Activated naive CD8-positive, alpha-beta T cell treated with anti-CD3 and anti-CD28 coated beads, Interleukin-2, amount 50 U/mL, for 24 hours (primary cell): ENCODE results near the gene MCM8.
"Not testable (repeated sequence)": the region's sequence is repeated elsewhere in the genome, so short reads cannot be mapped to it uniquely, and the experiment has no call there.

ENCODE experiments used
- ATAC-seq: fragments of 150-1000 bp; cut with Tn5 transposase; one replicate; pipeline ENCODE4 v1.10.0; 2021
- DNase-seq: peaks from one replicate; pipeline ENCODE4 v3.0.0; 2021
- H3K27ac Mint-ChIP-seq: one replicate; pipeline ENCODE4 v1.8.0; 2021; ENCODE audit warnings: mild to moderate bottlenecking, mixed read lengths
- H3K27me3 Mint-ChIP-seq: one replicate; pipeline ENCODE4 v1.8.0; 2021; ENCODE audit warnings: mixed read lengths
- H3K36me3 Mint-ChIP-seq: one replicate; pipeline ENCODE4 v1.8.0; 2021; ENCODE audit warnings: low read depth, mixed read lengths
- H3K4me1 Mint-ChIP-seq: one replicate; pipeline ENCODE4 v1.8.0; 2021; ENCODE audit warnings: mixed read lengths
- H3K4me3 Mint-ChIP-seq: one replicate; pipeline ENCODE4 v1.8.0; 2021; ENCODE audit warnings: mild to moderate bottlenecking, moderate library complexity, mixed read lengths
- H3K9me3 Mint-ChIP-seq: one replicate; pipeline ENCODE4 v1.8.0; 2021; ENCODE audit warnings: mixed read lengths

The MCM8 gene

DNA sequence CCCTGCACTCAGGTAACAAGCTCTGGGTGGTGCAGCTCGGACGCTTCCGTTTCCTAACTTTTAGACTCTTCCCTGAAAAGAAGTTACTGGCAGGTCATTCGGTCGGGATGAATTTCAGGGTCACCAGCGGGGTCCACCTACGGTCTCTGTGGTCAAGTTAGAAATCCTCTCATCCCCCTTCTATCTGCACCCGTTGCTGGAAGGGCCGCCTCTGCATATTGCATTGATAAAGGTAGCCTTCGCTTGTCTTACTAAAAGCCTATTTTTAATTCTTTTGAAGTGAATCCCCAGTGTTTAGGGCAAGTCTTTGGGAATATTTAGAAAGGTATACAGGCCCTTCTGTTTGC lies 56.1 kb downstream of the MCM8 start:
- Mint-ChIP-seq H3K36me3 (peaks cover 20% of the 10 kb centered on the region), H3K4me3 (peak overlapping the region; percentile 95), H3K9me3 (no peaks in the 10 kb centered on the region), H3K27ac (peak overlapping the region; percentile 90), H3K4me1 (peaks cover 24% of the 10 kb centered on the region), H3K27me3 (no peaks in the 10 kb centered on the region)
- DNase-seq, result no peak
- no peak for ATAC-seq

DNA sequence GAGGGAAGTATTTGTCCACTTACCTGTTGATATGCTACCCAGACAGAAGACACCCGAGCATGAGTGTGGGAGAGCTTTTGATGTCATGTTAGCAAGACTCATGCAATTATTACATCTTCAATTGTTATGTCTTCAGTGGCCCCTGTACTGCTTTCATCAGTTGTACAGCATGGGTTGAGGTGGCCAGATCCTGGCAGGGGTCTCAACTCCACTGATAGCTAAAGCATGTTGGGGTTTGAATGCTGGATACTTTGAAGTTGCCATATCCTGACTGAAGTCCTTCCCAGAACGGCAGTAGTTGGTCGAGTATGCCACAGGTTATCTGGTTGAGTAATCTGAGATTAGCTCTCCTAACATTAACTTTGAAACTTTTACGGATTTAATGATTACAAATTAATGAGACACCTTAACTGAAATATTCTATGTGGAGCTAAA lies 56.7 kb downstream of the MCM8 start:
- Mint-ChIP-seq H3K27me3 (no peaks in the 10 kb centered on the region), H3K36me3 (peaks cover 25% of the 10 kb centered on the region), H3K27ac (peak overlapping the region; percentile 90), H3K4me3 (peak overlapping the region; percentile 95), H3K9me3 (no peaks in the 10 kb centered on the region), H3K4me1 (peaks cover 27% of the 10 kb centered on the region)
- ATAC-seq, result no peak
- DNase-seq, result no peak

DNA sequence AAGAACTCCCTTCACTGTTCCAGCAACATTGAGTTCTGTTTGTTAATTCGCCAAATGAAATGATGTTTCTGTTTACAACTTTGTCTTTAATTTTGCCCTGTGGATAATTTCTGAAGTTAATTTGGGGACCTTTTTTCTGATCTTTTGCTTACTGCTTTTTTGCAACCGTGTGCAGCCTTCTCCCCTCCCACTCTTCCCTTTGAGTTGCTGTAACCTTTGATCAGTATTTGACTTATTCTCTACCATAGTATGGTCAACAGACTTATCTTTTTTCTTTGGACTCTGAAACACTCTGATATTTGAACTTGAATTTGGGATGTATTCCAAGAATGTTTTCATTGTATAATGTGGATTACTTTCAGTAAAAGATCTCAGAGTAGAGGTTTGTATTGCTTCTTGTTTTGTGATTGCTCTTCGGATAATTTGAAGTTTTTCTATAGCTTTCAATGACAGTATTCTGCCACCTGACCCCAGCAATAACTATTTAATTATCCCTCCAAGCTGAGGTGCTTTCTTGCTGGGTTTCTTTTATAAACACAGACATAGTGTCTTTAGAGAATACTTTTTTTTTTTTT lies 57.2 kb downstream of the MCM8 start:
- Mint-ChIP-seq H3K27ac (peak overlapping the region; percentile 90), H3K4me3 (peak overlapping the region; percentile 95), H3K4me1 (peaks cover 31% of the 10 kb centered on the region), H3K9me3 (no peaks in the 10 kb centered on the region), H3K36me3 (peaks cover 29% of the 10 kb centered on the region), H3K27me3 (no peaks in the 10 kb centered on the region)
- no peak for ATAC-seq
- no peak for DNase-seq

DNA sequence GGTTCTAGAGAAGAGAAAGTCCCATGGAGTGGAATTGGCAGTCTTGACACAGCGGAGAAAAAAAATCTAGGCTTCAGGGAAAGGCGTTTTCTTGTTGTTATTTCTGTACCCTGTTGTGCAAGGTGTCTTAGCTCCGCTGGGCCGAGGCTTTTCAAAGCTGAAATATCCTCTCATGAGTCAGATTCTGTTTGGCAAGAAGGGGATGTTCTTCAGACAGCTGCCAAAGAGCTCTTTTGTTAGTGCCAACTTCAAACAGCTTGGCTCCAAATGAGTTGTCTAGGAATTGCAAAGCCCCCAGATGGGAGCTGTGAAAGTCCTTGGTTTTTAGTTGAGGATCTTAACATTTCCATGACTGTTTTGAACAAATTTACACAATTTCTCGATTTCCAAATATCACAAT lies 57.8 kb downstream of the MCM8 start:
- Mint-ChIP-seq H3K9me3 (no peaks in the 10 kb centered on the region), H3K27me3 (no peaks in the 10 kb centered on the region), H3K4me3 (peak overlapping the region; percentile 95), H3K27ac (peak overlapping the region; percentile 52), H3K36me3 (peaks cover 31% of the 10 kb centered on the region), H3K4me1 (peaks cover 32% of the 10 kb centered on the region)
- no peak for ATAC-seq
- DNase-seq, result no peak

DNA sequence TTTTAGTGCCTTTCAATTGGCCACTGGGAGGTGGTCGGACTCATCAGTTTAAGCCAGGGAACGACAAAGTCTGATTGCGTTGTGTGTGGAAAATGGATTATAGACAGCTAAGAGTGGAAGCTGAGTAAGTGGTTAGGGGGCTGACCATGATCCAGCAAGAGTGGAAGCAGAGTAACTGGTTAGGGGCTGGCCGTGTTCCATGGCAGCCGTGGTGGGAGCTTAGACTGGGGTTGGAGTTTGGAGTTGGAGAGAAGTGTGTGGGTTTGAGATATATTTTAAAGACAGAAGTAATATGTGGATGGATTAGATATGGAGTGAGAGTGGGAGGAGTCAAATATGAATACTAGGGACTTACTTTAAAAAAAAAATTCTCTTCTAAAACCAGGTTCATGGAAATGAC lies 61.7 kb downstream of the MCM8 start:
- Mint-ChIP-seq H3K4me3 (no peak overlapping the region), H3K36me3 (peaks cover 54% of the 10 kb centered on the region), H3K4me1 (peaks cover 35% of the 10 kb centered on the region), H3K9me3 (no peaks in the 10 kb centered on the region), H3K27me3 (no peaks in the 10 kb centered on the region), H3K27ac (no peak overlapping the region)
- no peak for DNase-seq
- no peak for ATAC-seq

DNA sequence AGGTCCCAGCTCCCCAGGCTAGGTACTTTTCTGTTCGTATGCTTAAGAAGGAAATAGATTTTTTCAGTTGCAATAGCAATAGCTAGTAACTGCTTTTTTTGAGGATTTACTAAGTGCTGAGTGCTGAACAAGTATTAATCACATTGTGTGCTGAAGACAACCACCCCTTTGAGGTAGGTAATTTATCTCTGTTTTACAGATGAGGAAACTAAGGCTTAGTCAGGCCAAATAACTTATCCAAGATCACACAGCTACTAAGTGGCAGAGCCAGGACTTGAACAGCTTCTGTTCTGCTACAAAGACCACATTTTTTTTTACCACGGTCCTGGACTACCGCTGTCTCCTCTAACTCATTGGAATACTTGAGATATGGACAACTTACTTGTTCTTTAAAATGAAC lies 63.6 kb downstream of the MCM8 start:
- DNase-seq (no peak), ATAC-seq (no peak)
- H3K4me1 Mint-ChIP-seq, result peaks cover 17% of the 10 kb centered on the region
- peak overlapping the region; percentile 38 for H3K27ac Mint-ChIP-seq
- no peak overlapping the region for H3K4me3 Mint-ChIP-seq
- H3K36me3 Mint-ChIP-seq, result peaks cover 63% of the 10 kb centered on the region
- no peaks in the 10 kb centered on the region for H3K9me3 Mint-ChIP-seq
- no peaks in the 10 kb centered on the region for H3K27me3 Mint-ChIP-seq

DNA sequence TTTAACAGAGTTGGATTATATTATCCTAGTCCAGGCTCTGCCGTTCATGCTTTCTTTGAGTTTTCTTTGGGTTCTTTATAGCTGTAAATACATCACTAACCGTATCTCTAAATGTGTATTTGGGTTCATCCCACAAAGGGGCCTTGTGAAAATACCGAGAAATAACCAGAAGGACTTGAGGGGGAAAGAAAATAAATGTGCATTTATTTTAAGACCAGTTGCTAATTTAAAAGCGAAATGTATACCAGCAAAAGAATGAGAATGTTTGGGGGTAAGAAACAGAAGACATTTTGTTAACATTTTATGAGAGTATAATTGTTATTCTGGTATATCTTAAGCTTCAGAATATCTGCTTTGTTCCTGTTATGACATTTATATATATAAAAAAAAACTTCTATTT lies 64.5 kb downstream of the MCM8 start:
- H3K27me3 Mint-ChIP-seq, result no peaks in the 10 kb centered on the region
- H3K4me3 Mint-ChIP-seq, result no peak overlapping the region
- no peaks in the 10 kb centered on the region for H3K9me3 Mint-ChIP-seq
- ATAC-seq (no peak), DNase-seq (no peak)
- no peak overlapping the region for H3K27ac Mint-ChIP-seq
- peaks cover 17% of the 10 kb centered on the region for H3K4me1 Mint-ChIP-seq
- peaks cover 66% of the 10 kb centered on the region for H3K36me3 Mint-ChIP-seq

DNA sequence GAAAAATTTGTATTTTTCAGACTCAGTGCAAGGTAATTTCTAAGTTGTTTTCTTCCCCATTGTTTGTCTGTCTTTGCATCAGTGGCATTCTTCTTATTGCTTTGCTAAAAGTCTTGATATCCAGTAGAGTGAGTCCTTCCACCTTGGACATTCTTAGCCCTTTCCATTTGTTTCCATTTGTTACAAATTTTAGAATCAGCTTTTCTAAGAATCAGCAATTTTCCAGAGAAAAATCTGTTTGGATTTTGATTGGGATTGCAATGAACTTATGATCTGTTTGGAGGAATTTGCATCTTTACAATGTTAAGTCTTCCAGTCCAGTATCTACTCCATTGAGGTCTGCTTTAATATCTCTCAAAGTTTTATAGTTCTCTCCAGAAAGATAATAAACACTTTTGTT lies 67.0 kb downstream of the MCM8 start:
- Mint-ChIP-seq H3K4me3 (no peak overlapping the region), H3K27ac (no peak overlapping the region), H3K9me3 (no peaks in the 10 kb centered on the region), H3K36me3 (peaks cover 57% of the 10 kb centered on the region), H3K27me3 (no peaks in the 10 kb centered on the region), H3K4me1 (peaks cover 13% of the 10 kb centered on the region)
- DNase-seq (no peak), ATAC-seq (no peak)

DNA sequence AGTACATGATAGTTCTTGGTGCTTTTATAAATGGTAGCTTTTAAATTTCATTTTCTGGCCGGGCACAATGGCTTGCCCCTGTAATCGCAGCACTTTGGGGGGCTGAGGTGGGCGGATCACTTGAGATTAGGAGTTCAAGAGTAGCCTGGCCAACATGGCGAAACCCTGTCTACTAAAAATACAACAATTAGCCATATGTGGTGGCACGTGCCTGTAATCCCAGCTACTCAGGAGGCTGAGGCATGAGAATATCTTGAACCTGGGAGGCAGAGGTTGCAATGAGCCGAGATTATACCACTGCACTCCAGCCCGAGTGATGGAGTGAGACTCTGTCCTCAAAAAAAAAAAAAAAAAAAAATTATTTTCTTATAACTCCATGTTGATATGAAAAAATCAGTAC lies 67.4 kb downstream of the MCM8 start:
- no peak for DNase-seq
- H3K27me3 Mint-ChIP-seq, result no peaks in the 10 kb centered on the region
- ATAC-seq, result no peak
- no peak overlapping the region for H3K27ac Mint-ChIP-seq
- H3K9me3 Mint-ChIP-seq, result no peaks in the 10 kb centered on the region
- peaks cover 11% of the 10 kb centered on the region for H3K4me1 Mint-ChIP-seq
- no peak overlapping the region for H3K4me3 Mint-ChIP-seq
- peaks cover 57% of the 10 kb centered on the region for H3K36me3 Mint-ChIP-seq

DNA sequence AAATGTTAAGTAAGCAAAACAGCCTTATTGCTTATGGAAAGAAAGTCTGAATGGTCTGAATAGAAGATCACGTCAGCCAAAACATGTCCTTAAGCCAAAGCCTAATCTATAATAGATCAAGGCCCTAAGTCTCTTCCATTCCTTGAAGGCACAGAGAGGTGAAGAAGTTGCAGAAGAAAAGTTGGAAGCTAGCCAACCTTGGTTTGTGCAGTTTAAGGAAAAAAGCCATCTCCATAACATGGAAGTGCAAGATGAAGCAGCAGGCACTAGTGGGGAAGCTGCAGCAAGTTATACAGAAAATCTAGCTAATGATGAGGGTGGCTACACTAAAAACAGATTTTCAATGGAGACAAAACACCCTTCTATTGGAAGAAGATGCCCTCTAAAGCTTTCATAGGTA lies 74.3 kb downstream of the MCM8 start:
- H3K4me1 Mint-ChIP-seq, result peaks cover 24% of the 10 kb centered on the region
- peaks cover 54% of the 10 kb centered on the region for H3K36me3 Mint-ChIP-seq
- no peaks in the 10 kb centered on the region for H3K27me3 Mint-ChIP-seq
- H3K9me3 Mint-ChIP-seq, result peaks cover 6% of the 10 kb centered on the region
- ATAC-seq (no peak), DNase-seq (no peak)
- no peak overlapping the region for H3K4me3 Mint-ChIP-seq
- no peak overlapping the region for H3K27ac Mint-ChIP-seq

DNA sequence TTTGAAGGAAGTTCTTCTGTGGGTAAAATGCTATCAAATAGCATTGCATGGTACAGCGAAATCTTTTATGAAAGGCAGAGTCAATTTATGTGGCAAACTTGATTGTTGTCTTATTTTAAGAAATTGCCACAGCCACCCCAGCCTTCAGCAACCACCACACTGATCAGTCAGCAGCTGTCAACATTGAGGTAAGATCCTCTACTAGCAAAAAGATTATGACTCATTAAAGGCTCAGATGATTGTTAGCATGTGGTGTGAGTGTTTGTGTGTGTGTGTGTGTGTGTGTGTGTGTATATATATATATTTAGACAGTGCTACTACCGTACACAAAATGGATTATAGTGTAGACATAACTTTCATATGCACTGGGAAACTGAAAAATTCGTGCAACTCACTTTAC lies 75.6 kb downstream of the MCM8 start:
- Mint-ChIP-seq H3K9me3 (peaks cover 6% of the 10 kb centered on the region), H3K36me3 (peaks cover 58% of the 10 kb centered on the region), H3K27me3 (no peaks in the 10 kb centered on the region), H3K4me3 (no peak overlapping the region), H3K4me1 (peaks cover 27% of the 10 kb centered on the region), H3K27ac (no peak overlapping the region)
- DNase-seq (no peak), ATAC-seq (peak; percentile 54)

DNA sequence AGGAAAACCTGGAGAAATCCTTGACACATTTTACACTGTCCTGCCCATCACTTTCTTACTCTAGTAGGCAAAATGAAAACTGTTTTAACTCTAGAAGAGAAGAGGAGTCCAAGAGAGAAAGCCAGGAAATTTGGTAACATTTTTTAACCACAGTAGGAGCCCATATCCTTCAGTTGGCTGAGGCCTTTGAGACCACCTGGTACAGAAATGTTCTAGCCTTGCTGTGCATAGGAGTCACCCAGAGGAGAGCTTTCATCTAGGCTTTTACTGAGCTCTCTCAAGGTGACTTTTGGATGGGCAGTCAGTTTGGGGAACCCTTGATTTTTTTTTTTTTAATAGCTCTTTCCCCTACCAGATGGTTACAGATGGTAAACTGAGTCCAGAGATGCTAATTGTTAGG lies 78.4 kb downstream of the MCM8 start:
- Mint-ChIP-seq H3K27me3 (no peaks in the 10 kb centered on the region), H3K36me3 (peaks cover 54% of the 10 kb centered on the region), H3K4me1 (peaks cover 27% of the 10 kb centered on the region), H3K4me3 (no peak overlapping the region), H3K9me3 (peaks cover 6% of the 10 kb centered on the region), H3K27ac (no peak overlapping the region)
- DNase-seq (no peak), ATAC-seq (no peak)

DNA sequence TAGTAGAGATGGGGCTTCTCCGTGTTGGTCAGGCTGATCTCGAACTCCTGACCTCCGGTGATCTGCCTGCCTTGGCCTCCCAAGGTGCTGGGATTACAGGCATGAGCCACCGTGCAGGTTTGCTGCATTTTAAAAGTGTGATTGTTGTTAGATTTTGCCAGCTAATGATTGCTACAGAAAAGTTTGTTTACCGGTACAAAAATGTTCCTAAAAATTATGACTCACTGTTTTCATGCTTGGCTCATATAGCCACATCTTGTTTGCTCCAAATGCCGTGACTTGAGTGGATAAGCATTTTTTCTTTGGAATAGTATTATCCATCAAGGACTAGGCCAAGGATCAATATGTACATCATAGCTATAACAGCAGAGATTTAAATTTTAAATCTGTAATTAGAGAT lies 79.1 kb downstream of the MCM8 start:
- no peak for DNase-seq
- no peak for ATAC-seq

DNA sequence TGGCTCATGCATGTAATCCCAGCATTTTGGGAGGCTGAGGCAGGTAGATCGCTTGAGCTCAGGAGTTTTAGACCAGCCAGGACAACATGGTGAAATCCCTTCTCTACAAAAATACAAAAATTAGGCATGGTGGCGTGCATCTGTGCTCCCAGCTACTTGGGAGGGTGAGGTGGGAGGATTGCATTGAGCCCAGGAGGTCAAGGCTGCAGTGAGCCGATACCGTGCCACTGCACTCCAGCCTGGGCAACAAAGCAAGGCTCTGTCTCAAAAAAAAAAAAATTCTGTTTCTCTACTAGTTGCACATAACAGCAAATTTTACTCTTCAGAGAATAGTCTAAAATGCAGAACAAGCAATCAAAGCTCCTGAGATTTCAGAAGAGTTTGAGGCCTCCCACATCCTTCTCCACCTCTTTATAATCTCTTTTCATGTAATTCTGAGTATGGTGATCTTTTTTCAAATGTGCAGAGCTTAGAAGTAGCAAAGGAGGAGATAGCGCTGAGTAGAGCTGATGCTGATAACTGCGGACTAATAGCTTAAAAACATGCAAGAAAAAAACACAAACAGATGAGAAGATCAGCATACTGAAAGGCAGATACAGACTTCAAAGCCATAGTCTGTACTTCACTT lies 80.1 kb downstream of the MCM8 start:
- peaks cover 48% of the 10 kb centered on the region for H3K36me3 Mint-ChIP-seq
- no peak overlapping the region for H3K4me3 Mint-ChIP-seq
- no peak for ATAC-seq
- DNase-seq, result no peak
- H3K4me1 Mint-ChIP-seq, result peaks cover 21% of the 10 kb centered on the region
- no peaks in the 10 kb centered on the region for H3K9me3 Mint-ChIP-seq
- H3K27ac Mint-ChIP-seq, result no peak overlapping the region
- H3K27me3 Mint-ChIP-seq, result no peaks in the 10 kb centered on the region

More for the DNA sequence above, 79.1 kb downstream of the MCM8 start:
- Mint-ChIP-seq H3K4me1 (peaks cover 25% of the 10 kb centered on the region), H3K27ac (no peak overlapping the region), H3K36me3 (peaks cover 52% of the 10 kb centered on the region), H3K27me3 (no peaks in the 10 kb centered on the region), H3K9me3 (peaks cover 2% of the 10 kb centered on the region), H3K4me3 (no peak overlapping the region)

DNA sequence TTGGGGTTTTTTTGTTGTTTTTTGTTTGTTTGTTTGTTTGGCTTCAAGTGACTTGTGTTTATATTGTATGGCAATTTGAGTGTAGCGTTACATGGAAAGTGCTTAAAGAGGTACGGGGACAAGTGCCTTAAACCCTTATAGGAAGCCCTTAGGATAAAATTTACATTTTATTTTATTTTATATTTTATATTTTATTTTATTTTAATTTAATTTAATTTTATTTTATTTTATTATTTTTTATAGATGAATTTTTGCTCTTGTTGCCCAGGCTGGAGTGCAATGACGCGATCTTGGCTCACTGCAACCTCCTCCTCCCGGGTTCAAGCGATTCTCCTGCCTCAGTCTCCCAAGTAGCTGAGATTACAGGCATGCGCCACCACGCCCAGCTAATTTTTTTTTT lies 82.5 kb downstream of the MCM8 start:
- H3K27ac Mint-ChIP-seq, H3K4me3 Mint-ChIP-seq, DNase-seq, ATAC-seq, H3K27me3 Mint-ChIP-seq, H3K9me3 Mint-ChIP-seq: not testable (repeated sequence)
- peaks cover 15% of the 10 kb centered on the region for H3K4me1 Mint-ChIP-seq
- H3K36me3 Mint-ChIP-seq, result peaks cover 39% of the 10 kb centered on the region
